GM12873 (cell line): ENCODE data around the gene ARRDC4.

Source experiments
- CTCF ChIP-seq: IDR thresholded peaks from 2 replicates; pipeline ENCODE4 v1.5.1; 2012; ENCODE audit warnings: low read depth, mild to moderate bottlenecking, moderate library complexity, low read length, control low read depth; ENCODE audit not compliant: insufficient read depth; ENCODE audit errors: missing control alignments

The ARRDC4 gene

GRCh38 chr15:97955035-97955434 is 5.5 kb upstream of the ARRDC4 start:
- TF ChIP-seq CTCF = no peak

- TF ChIP-seq CTCF = no peak
These were observed 5.0 kb upstream of the ARRDC4 start for GRCh38 chr15:97955529-97955928.

- TF ChIP-seq CTCF = no peak
These were observed 659 bp upstream of the ARRDC4 start for GRCh38 chr15:97959724-97960363.

GRCh38 chr15:97961067-97961954 is 808 bp downstream of the ARRDC4 start:
- TF ChIP-seq CTCF = no peak

- no peak for TF ChIP-seq CTCF
These were observed 1.8 kb downstream of the ARRDC4 start for GRCh38 chr15:97962263-97962662.

GRCh38 chr15:97963779-97964178 is 3.3 kb downstream of the ARRDC4 start:
- no peak for TF ChIP-seq CTCF

- no peak for TF ChIP-seq CTCF
These were observed 5.7 kb downstream of the ARRDC4 start for GRCh38 chr15:97966246-97966645.
